HL-60 (cell line): ENCODE data around the gene TSPEAR.
"Not testable (repeated sequence)": the region's sequence is repeated elsewhere in the genome, so short reads cannot be mapped to it uniquely, and the experiment has no call there.

Experiments
- DNase-seq, 2 experiments: peaks; one replicate each; pipeline ENCODE4 v3.0.0-alpha.2; 2010 to 2020; ENCODE audit warnings: low read depth in 1 of 2, low spot score in 1 of 2
- H3K27ac ChIP-seq: fragments of 250-450 bp; sonication (Bioruptor Pico); replicated peaks from 2 replicates; pipeline ENCODE4 v1.5.1; 2020; ENCODE audit warnings: mild to moderate bottlenecking, moderate library complexity
- H3K27me3 ChIP-seq: fragments of 250-450 bp; sonication (Bioruptor Pico); 2 replicates; pipeline ENCODE4 v1.5.1; 2021; ENCODE audit warnings: mild to moderate bottlenecking, moderate library complexity; ENCODE audit not compliant: insufficient read depth, poor library complexity, severe bottlenecking
- H3K4me3 ChIP-seq: replicated peaks from 2 replicates; pipeline ENCODE4 v1.5.1; 2011; ENCODE audit warnings: mild to moderate bottlenecking, control low read depth, low read length; ENCODE audit not compliant: insufficient read depth
- CTCF ChIP-seq: IDR thresholded peaks from one replicate; pipeline ENCODE4 v1.5.1; 2011; ENCODE audit warnings: low read length, control low read depth, inconsistent platforms; ENCODE audit not compliant: insufficient read depth
- GABPA ChIP-seq: IDR thresholded peaks from 2 replicates; pipeline ENCODE4 v1.6.1; 2012; ENCODE audit warnings: low read depth
- POLR2AphosphoS5 ChIP-seq: IDR thresholded peaks from 2 replicates; pipeline ENCODE4 v1.6.1; 2012; ENCODE audit warnings: low read depth
- SPI1 ChIP-seq: IDR thresholded peaks from 2 replicates; pipeline ENCODE4 v1.6.1; 2012; ENCODE audit warnings: low read depth, mild to moderate bottlenecking, borderline replicate concordance
- TF ChIP-seq, protein P1 (sequence below): IDR thresholded peaks from 2 replicates; pipeline ENCODE4 v1.6.1; 2012; ENCODE audit warnings: low read depth; ENCODE audit not compliant: insufficient replicate concordance

The TSPEAR gene

GRCh38 chr21:44632067-44632466 lies 79.3 kb downstream of the TSPEAR start:
- Histone ChIP-seq H3K27ac (no peak overlapping the region), H3K27me3 (no peaks in the 10 kb centered on the region), H3K4me3 (no peak overlapping the region)
- TF ChIP-seq, protein P1, sequence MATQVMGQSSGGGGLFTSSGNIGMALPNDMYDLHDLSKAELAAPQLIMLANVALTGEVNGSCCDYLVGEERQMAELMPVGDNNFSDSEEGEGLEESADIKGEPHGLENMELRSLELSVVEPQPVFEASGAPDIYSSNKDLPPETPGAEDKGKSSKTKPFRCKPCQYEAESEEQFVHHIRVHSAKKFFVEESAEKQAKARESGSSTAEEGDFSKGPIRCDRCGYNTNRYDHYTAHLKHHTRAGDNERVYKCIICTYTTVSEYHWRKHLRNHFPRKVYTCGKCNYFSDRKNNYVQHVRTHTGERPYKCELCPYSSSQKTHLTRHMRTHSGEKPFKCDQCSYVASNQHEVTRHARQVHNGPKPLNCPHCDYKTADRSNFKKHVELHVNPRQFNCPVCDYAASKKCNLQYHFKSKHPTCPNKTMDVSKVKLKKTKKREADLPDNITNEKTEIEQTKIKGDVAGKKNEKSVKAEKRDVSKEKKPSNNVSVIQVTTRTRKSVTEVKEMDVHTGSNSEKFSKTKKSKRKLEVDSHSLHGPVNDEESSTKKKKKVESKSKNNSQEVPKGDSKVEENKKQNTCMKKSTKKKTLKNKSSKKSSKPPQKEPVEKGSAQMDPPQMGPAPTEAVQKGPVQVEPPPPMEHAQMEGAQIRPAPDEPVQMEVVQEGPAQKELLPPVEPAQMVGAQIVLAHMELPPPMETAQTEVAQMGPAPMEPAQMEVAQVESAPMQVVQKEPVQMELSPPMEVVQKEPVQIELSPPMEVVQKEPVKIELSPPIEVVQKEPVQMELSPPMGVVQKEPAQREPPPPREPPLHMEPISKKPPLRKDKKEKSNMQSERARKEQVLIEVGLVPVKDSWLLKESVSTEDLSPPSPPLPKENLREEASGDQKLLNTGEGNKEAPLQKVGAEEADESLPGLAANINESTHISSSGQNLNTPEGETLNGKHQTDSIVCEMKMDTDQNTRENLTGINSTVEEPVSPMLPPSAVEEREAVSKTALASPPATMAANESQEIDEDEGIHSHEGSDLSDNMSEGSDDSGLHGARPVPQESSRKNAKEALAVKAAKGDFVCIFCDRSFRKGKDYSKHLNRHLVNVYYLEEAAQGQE, result no peak
- no peak for TF ChIP-seq CTCF
- DNase-seq, result no peak

DNA sequence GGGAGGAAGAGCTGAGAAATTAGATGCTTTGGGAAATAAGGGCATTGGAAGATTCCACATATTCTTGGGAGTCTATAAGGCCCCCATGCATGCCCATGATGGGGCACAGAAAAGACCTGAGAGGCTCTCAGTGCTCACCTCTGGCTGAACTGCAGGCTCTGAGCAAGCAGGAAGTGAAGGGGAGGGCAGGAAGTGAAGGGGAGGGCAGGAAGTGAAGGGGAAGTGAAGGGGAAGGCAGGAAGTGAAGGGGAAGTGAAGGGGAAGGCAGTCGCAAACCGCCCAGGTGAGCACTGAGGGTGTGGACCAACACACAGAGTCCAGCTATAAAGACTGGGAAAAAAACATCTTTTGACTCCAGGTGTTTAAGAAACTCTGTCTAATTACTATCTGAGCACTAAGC lies 80.9 kb downstream of the TSPEAR start:
- no peak overlapping the region for H3K27ac ChIP-seq
- TF ChIP-seq GABPA (no peak), SPI1 (no peak), CTCF (no peak), POLR2AphosphoS5 (no peak)
- TF ChIP-seq, protein P1, result no peak

GRCh38 chr21:44628707-44629391 lies 82.5 kb downstream of the TSPEAR start:
- no peak for TF ChIP-seq GABPA
- TF ChIP-seq CTCF, result no peak
- TF ChIP-seq, protein P1, result no peak
- no peak for TF ChIP-seq SPI1
- TF ChIP-seq POLR2AphosphoS5, result no peak
- Histone ChIP-seq H3K4me3 (no peak overlapping the region), H3K27ac (no peak overlapping the region), H3K27me3 (no peaks in the 10 kb centered on the region)
- DNase-seq, result no peak

More for the DNA sequence above, 80.9 kb downstream of the TSPEAR start:
- Histone ChIP-seq H3K4me3 (no peak overlapping the region), H3K27me3 (no peaks in the 10 kb centered on the region)
- no peak for DNase-seq

- DNase-seq, H3K27ac ChIP-seq, H3K4me3 ChIP-seq, H3K27me3 ChIP-seq: not testable (repeated sequence)
These were observed 83.5 kb downstream of the TSPEAR start for GRCh38 chr21:44627831-44628233.

DNA sequence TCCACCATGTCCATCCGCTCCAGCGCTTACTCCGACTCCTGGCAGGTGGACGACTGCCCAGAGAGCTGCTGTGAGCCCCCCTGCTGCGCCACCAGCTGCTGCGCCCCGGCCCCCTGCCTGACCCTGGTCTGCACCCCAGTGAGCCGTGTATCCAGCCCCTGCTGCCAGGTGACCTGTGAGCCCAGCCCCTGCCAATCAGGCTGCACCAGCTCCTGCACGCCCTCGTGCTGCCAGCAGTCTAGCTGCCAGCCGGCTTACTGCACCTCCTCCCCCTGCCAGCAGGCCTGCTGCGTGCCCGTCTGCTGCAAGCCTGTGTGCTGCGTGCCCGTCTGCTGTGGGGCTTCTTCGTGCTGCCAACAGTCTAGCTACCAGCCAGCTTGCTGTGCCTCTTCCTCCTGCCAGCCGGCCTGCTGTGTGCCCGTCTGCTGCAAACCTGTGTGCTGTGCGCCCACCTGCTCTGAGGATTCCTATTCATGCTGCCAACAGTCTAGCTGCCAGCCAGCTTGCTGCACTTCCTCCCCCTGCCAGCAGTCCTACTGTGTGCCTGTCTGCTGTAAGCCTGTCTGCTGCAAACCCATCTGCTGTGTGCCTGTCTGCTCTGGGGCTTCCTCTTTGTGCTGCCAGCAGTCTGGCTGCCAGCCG lies 84.1 kb downstream of the TSPEAR start:
- DNase-seq, result not testable (repeated sequence)

More for the DNA sequence above, 84.1 kb downstream of the TSPEAR start:
- not testable (repeated sequence) for H3K27ac ChIP-seq, H3K27me3 ChIP-seq, H3K4me3 ChIP-seq
